GM12865 (cell line): Measurements from ENCODE around the gene SDSL.
A peak's percentile ranks its signal among the peaks of the same experiment; 100 is the strongest.

Experiments
- DNase-seq: peaks from one replicate; pipeline ENCODE4 v3.0.0; 2010; ENCODE audit warnings: low read depth
- H3K4me3 ChIP-seq: 2 replicates; pipeline ENCODE4 v1.5.1; 2011; ENCODE audit warnings: mild to moderate bottlenecking, low read depth, low read length, control low read depth
- TF ChIP-seq, protein P1 (sequence below): IDR thresholded peaks from 2 replicates; pipeline ENCODE4 v1.5.1; 2011; ENCODE audit warnings: low read length, control low read depth, low read depth, inconsistent platforms; ENCODE audit not compliant: insufficient read depth; ENCODE audit errors: missing control alignments

SDSL gene

DNA sequence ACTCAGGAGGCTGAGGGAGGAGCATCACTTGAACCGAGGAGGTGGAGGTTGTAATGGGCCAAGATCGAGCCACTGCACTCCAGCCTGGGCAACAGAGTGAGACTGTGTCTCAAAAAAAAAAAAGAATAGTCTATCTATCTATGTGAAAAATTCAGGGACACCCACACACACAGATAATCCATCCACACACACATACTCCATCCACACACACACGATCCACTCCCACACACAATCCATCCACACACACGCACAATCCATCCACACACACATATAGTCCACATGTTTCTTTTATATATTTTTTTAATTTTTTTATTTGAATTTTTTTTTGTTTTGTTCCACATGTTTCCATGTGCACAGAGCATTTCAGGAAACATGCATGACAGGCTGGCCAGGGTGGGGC lies 21.8 kb upstream of the SDSL start:
- no peak overlapping the region for H3K4me3 ChIP-seq
- no peak for DNase-seq
- TF ChIP-seq, protein P1, sequence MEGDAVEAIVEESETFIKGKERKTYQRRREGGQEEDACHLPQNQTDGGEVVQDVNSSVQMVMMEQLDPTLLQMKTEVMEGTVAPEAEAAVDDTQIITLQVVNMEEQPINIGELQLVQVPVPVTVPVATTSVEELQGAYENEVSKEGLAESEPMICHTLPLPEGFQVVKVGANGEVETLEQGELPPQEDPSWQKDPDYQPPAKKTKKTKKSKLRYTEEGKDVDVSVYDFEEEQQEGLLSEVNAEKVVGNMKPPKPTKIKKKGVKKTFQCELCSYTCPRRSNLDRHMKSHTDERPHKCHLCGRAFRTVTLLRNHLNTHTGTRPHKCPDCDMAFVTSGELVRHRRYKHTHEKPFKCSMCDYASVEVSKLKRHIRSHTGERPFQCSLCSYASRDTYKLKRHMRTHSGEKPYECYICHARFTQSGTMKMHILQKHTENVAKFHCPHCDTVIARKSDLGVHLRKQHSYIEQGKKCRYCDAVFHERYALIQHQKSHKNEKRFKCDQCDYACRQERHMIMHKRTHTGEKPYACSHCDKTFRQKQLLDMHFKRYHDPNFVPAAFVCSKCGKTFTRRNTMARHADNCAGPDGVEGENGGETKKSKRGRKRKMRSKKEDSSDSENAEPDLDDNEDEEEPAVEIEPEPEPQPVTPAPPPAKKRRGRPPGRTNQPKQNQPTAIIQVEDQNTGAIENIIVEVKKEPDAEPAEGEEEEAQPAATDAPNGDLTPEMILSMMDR: no peak

DNA sequence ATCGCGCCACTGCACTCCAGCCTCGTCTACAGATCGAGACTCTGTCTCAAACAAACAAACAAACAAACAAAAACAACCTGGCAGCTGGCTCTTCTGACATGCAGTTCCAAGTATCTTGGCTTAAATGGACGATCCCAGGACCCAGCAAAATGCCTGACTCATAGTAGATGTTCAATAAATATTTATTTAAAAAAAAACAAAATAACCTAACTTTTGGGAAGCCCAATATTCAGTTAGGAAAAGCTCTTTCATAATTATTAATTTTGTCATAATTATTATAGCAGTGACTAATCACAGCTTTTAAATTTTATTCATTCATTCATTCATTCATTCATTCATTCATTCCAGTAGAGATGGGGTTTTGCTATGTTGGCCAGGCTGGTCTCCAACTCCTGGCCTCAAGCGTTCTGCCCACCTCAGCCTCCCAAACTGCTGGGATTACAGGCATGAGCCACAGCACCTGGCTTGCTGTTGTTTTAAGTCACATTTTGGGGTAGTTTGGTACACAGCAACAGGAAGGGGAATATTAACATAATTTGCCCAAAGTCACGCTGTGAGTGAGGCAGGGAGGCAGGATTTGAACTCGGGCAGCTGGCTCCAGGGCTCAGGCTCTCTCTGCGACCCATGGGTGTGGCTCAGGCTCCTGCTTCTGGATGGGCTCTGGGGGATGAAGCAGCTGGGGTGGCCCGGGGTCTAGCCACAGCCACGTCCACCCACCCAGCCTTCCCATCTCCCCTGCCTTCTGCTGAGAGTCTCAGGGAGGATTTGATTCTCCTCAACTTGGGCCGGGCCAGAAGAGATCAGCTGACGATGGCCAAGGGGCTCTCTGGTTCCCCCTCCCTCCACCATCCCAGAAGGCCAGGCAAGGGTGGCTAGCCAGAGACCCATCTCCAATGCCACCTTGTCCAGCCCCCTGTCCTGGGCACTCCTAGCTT lies 20.8 kb upstream of the SDSL start:
- H3K4me3 ChIP-seq: no peak overlapping the region
- TF ChIP-seq, protein P1: no peak
- no peak for DNase-seq

DNA sequence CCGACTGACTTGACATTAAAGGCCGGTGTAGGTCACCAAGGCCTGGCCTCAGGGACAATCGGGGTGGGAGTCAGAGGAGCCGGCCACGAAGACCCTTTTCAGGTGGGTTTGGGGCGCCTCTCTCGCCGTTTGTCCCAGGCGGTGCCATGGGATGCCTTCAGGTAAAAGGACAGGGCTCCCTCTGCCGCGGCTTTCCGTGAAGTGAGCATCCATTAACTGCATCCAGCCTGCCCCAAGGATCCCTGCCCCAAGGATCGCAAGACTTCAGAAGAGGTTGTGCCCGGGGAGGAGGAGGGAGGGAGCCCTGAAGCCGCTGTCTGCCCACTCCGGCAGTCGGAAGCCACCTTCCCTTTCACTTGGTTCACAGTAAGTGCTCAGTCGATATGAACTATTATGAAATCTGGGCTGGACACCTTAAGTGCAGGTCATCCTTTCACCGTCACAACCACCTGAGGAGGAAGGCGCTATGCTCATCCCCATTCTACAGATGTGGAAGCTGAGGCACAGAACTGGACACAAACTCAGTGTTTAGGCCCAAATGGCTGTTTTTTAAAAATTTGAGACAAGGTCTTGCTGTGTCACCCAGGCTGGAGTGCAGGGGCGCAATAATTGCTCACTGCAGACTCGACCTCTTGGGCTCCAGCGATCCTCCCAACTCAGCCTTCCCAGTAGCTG lies 19.5 kb upstream of the SDSL start:
- DNase-seq: no peak
- TF ChIP-seq, protein P1: no peak
- no peak overlapping the region for H3K4me3 ChIP-seq

DNA sequence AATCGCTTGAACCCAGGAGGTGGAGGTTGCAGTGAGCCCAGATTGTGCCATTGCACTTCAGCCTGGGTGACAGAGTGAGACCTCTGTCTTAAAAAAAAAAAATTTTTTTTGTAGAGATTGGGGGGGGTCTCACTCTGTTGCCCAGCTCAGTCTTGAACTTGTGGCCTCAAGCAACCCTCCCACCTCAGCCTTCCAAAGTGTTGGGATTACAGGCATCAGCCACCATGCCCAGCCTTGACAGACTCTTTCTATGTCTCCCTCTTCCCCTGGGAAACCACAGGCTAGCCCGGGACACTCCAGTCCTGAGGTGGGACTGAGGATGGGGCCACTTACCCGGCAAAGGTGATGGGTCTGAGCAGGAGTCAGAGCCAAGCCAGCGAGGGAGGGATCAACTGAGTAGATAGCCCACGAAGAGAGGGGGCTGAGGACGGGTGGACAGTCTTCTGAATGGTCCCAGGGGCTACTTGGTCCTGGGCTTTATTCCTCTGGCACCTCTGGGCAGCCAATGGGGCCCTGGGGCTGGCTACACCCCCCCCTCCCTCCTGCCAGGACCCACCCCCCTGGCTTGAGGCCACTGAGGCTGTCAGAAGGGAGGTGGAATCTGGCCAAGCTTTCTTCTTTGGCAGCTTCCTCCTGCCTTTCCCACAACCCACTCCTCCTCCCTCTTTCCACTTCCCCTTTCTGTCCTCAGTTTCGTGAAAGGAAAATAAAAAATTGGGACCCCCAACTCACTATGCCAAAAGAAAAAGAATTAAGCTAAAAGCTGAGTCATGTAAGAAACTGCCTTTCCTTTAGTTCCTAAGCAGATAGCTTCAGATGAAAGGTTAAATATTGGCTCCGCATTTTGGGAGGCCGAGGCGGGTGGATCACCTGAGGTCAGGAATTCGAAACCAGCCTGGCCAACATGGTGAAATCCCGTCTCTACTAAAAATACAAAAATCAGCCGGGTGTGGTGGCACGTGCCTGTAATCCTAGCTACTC lies 18.5 kb upstream of the SDSL start, which contains the start of gene SDS:
Gene SDS (minus strand): TSS at position 453 of the 981 bp plus-strand sequence. CDS start 4,179 bp downstream, outside the sequence.
- H3K4me3 ChIP-seq: no peak within 1 kb of the TSS
- DNase-seq: no peak
- TF ChIP-seq, protein P1: no peak

DNA sequence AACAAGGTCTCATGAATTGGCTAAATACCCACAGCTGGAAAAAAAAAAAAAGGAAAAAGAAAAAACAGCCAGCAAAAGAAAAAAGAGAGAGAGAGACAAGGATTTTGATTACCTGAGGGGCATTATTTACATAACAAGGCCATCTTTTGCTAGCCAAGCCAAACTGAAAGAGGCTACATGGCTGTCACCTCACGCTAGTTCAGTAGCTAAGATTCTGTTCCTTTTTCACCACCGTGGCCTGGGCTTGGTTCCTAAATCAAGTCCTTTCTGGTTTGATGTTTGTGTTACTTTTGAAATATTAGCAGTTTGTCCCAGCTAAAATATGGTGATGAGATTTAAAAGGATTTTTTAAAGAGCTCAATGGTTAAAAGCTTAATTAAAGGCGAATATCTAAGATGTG lies 16.5 kb upstream of the SDSL start:
- DNase-seq: peak; percentile 63
- TF ChIP-seq, protein P1: no peak
- no peak overlapping the region for H3K4me3 ChIP-seq

DNA sequence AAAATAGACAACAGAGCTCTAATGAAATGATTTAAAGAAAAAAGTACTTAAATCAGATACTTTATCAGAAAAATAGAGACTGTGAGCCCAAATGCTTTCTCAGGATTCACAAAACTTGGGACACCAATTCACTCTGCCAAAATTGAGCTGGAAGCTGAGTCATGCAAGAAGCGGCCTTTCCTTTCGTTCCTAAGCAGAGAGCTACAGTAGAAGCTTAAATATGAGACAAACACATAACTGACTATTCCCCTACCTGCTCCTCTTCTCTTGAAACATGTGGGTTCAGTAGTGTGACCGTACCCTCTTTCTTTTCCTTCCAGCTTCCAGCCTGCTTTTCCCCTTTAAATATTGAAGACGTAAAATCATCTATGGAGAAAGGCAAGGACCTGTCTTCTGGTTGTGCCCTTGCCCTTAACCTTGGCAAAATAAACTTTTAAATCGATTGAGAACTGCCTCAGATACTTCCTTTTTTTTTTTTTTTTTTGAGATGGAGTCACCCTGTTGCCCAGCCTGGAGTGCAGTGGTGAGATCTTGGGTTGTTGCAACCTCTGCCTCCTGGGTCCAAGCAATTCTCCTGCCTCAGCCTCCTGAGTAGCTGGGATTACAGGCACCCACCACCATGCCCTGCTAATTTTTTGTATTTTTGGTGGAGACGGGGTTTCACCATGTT lies 14.1 kb upstream of the SDSL start:
- no peak for DNase-seq
- H3K4me3 ChIP-seq: no peak overlapping the region
- TF ChIP-seq, protein P1: no peak
